ENCODE measurements around the gene WASF2.
"Not testable (repeated sequence)": the region's sequence is repeated elsewhere in the genome, so short reads cannot be mapped to it uniquely, and the experiment has no call there.

Gene WASF2

GRCh38 chr1:27489973-27490741, at the start of gene WASF2:
Gene WASF2, minus strand, starts transcription at chr1:27490167. Its CDS starts 61,277 bp downstream, at chr1:27428890.
- Mint-ChIP-seq H3K4me1 (ENCODE audit: low read depth) (peaks cover 32% of the 10 kb centered on the region), H3K36me3 (ENCODE audit: low read depth) (peaks cover 9% of the 10 kb centered on the region), H3K4me3 (peak within 1 kb of the TSS; percentile 98), H3K27ac (peak within 1 kb of the TSS; percentile 99), H3K9me3 (no peaks in the 10 kb centered on the region), H3K27me3 (no peaks in the 10 kb centered on the region)
- DNase-seq: peak; percentile 98

- H3K4me1 Mint-ChIP-seq (ENCODE audit: low read depth): peaks cover 16% of the 10 kb centered on the region
- H3K36me3 Mint-ChIP-seq (ENCODE audit: low read depth): peaks cover 2% of the 10 kb centered on the region
- no peaks in the 10 kb centered on the region for H3K27me3 Mint-ChIP-seq
- no peak overlapping the region for H3K4me3 Mint-ChIP-seq
- DNase-seq: no peak
- H3K27ac Mint-ChIP-seq: no peak overlapping the region
- no peaks in the 10 kb centered on the region for H3K9me3 Mint-ChIP-seq
Measured at GRCh38 chr1:27538793-27539192, 48.8 kb upstream of the WASF2 start.

GRCh38 chr1:27538305-27538676, 48.3 kb upstream of the WASF2 start:
- DNase-seq; H3K36me3 Mint-ChIP-seq (ENCODE audit: low read depth); H3K27ac Mint-ChIP-seq; H3K27me3 Mint-ChIP-seq; H3K4me3 Mint-ChIP-seq; H3K9me3 Mint-ChIP-seq: not testable (repeated sequence)
- H3K4me1 Mint-ChIP-seq (ENCODE audit: low read depth): peaks cover 16% of the 10 kb centered on the region

GRCh38 chr1:27536767-27537166, 46.8 kb upstream of the WASF2 start:
- Mint-ChIP-seq H3K27me3 (no peaks in the 10 kb centered on the region), H3K4me3 (no peak overlapping the region), H3K4me1 (ENCODE audit: low read depth) (peaks cover 15% of the 10 kb centered on the region), H3K9me3 (no peaks in the 10 kb centered on the region), H3K36me3 (ENCODE audit: low read depth) (peaks cover 10% of the 10 kb centered on the region), H3K27ac (peak overlapping the region; percentile 33)
- DNase-seq: no peak

- Mint-ChIP-seq H3K4me1 (ENCODE audit: low read depth) (peaks cover 15% of the 10 kb centered on the region), H3K36me3 (ENCODE audit: low read depth) (peaks cover 10% of the 10 kb centered on the region), H3K27me3 (no peaks in the 10 kb centered on the region), H3K27ac (no peak overlapping the region), H3K9me3 (no peaks in the 10 kb centered on the region), H3K4me3 (no peak overlapping the region)
- no peak for DNase-seq
Measured at GRCh38 chr1:27536010-27536757, 46.2 kb upstream of the WASF2 start.

GRCh38 chr1:27535386-27535785, 45.4 kb upstream of the WASF2 start:
- Mint-ChIP-seq H3K27ac (no peak overlapping the region), H3K36me3 (ENCODE audit: low read depth) (peaks cover 10% of the 10 kb centered on the region)
- no peak for DNase-seq

GRCh38 chr1:27531959-27532685, 42.2 kb upstream of the WASF2 start:
- peaks cover 10% of the 10 kb centered on the region for H3K36me3 Mint-ChIP-seq (ENCODE audit: low read depth)
- no peaks in the 10 kb centered on the region for H3K27me3 Mint-ChIP-seq
- no peak overlapping the region for H3K4me3 Mint-ChIP-seq
- no peak for DNase-seq
- peaks cover 18% of the 10 kb centered on the region for H3K4me1 Mint-ChIP-seq (ENCODE audit: low read depth)
- H3K27ac Mint-ChIP-seq: peak overlapping the region; percentile 62
- no peaks in the 10 kb centered on the region for H3K9me3 Mint-ChIP-seq

More at GRCh38 chr1:27535386-27535785, 45.4 kb upstream of the WASF2 start:
- H3K4me3 Mint-ChIP-seq: no peak overlapping the region
- H3K9me3 Mint-ChIP-seq: no peaks in the 10 kb centered on the region
- peaks cover 12% of the 10 kb centered on the region for H3K4me1 Mint-ChIP-seq (ENCODE audit: low read depth)
- H3K27me3 Mint-ChIP-seq: no peaks in the 10 kb centered on the region

GRCh38 chr1:27530192-27530591, 40.2 kb upstream of the WASF2 start:
- Mint-ChIP-seq H3K36me3 (ENCODE audit: low read depth) (peaks cover 13% of the 10 kb centered on the region), H3K4me1 (ENCODE audit: low read depth) (peaks cover 36% of the 10 kb centered on the region), H3K27me3 (no peaks in the 10 kb centered on the region), H3K4me3 (no peak overlapping the region), H3K9me3 (no peaks in the 10 kb centered on the region), H3K27ac (no peak overlapping the region)
- DNase-seq: no peak

GRCh38 chr1:27529704-27530018, 39.7 kb upstream of the WASF2 start:
- no peak for DNase-seq
- no peaks in the 10 kb centered on the region for H3K9me3 Mint-ChIP-seq
- H3K4me3 Mint-ChIP-seq: no peak overlapping the region
- H3K4me1 Mint-ChIP-seq (ENCODE audit: low read depth): peaks cover 39% of the 10 kb centered on the region
- H3K36me3 Mint-ChIP-seq (ENCODE audit: low read depth): peaks cover 13% of the 10 kb centered on the region
- H3K27ac Mint-ChIP-seq: no peak overlapping the region
- H3K27me3 Mint-ChIP-seq: no peaks in the 10 kb centered on the region

GRCh38 chr1:27528818-27529703, 39.1 kb upstream of the WASF2 start:
- peaks cover 45% of the 10 kb centered on the region for H3K4me1 Mint-ChIP-seq (ENCODE audit: low read depth)
- no peaks in the 10 kb centered on the region for H3K27me3 Mint-ChIP-seq
- no peaks in the 10 kb centered on the region for H3K9me3 Mint-ChIP-seq
- no peak overlapping the region for H3K4me3 Mint-ChIP-seq
- no peak for DNase-seq
- peak overlapping the region; percentile 58 for H3K27ac Mint-ChIP-seq
- peaks cover 13% of the 10 kb centered on the region for H3K36me3 Mint-ChIP-seq (ENCODE audit: low read depth)

- H3K4me3 Mint-ChIP-seq: peak overlapping the region; percentile 64
- H3K4me1 Mint-ChIP-seq (ENCODE audit: low read depth): peaks cover 54% of the 10 kb centered on the region
- peaks cover 4% of the 10 kb centered on the region for H3K36me3 Mint-ChIP-seq (ENCODE audit: low read depth)
- H3K9me3 Mint-ChIP-seq: no peaks in the 10 kb centered on the region
- DNase-seq: peak; percentile 73
- H3K27me3 Mint-ChIP-seq: no peaks in the 10 kb centered on the region
- peak overlapping the region; percentile 58 for H3K27ac Mint-ChIP-seq
Measured at GRCh38 chr1:27527890-27528817, 38.2 kb upstream of the WASF2 start.

- H3K4me1 Mint-ChIP-seq (ENCODE audit: low read depth): peaks cover 57% of the 10 kb centered on the region
- no peaks in the 10 kb centered on the region for H3K9me3 Mint-ChIP-seq
- H3K4me3 Mint-ChIP-seq: peak overlapping the region; percentile 65
- DNase-seq: peak; percentile 54
- H3K36me3 Mint-ChIP-seq (ENCODE audit: low read depth): peaks cover 9% of the 10 kb centered on the region
- no peaks in the 10 kb centered on the region for H3K27me3 Mint-ChIP-seq
- H3K27ac Mint-ChIP-seq: no peak overlapping the region
Measured at GRCh38 chr1:27527223-27527889, 37.4 kb upstream of the WASF2 start.
